Neural cell (in vitro differentiated cells): ENCODE measurements around the gene APOBEC3H. TPM values are rescaled to one million over a fixed set of nuclear protein-coding genes. Genes with fewer than 3 reads are reported as not detected.

Experiments used
- H2AFZ ChIP-seq: fragments of 200-600, 300-800 bp; sonication (generic), shearing (Covaris generic); 2 replicates; pipeline ENCODE4 v1.6.0; 2014; ENCODE audit warnings: low read depth, mild to moderate bottlenecking, antibody characterized with exemption, low read length, moderate library complexity
- H3F3A ChIP-seq: fragments of 200-600 bp; shearing (Covaris generic); 2 replicates; pipeline ENCODE4 v1.6.1; 2016; ENCODE audit warnings: mild to moderate bottlenecking, moderate library complexity, mixed read lengths, antibody characterized with exemption, low read length; ENCODE audit not compliant: insufficient read depth, poor library complexity, severe bottlenecking
- H3K27ac ChIP-seq: fragments of 200-600, 300-800 bp; sonication (generic), shearing (Covaris generic); 2 replicates; pipeline ENCODE4 v1.5.1; 2014; ENCODE audit warnings: mild to moderate bottlenecking, low read length, moderate library complexity
- H3K27me3 ChIP-seq: fragments of 300-800, 200-600 bp; sonication (generic), shearing (Covaris generic); 2 replicates; pipeline ENCODE4 v1.6.0; 2014; ENCODE audit warnings: mild to moderate bottlenecking, low read depth, low read length, moderate library complexity; ENCODE audit not compliant: insufficient read depth
- H3K36me3 ChIP-seq: fragments of 300-800, 200-600 bp; sonication (generic), shearing (Covaris generic); 2 replicates; pipeline ENCODE4 v1.5.1; 2014; ENCODE audit warnings: mild to moderate bottlenecking, antibody characterized with exemption, low read length, moderate library complexity; ENCODE audit not compliant: insufficient read depth
- H3K4me2 ChIP-seq: fragments of 300-800, 200-600 bp; sonication (generic), shearing (Covaris generic); 2 replicates; pipeline ENCODE4 v1.6.0; 2014; ENCODE audit warnings: mild to moderate bottlenecking, low read length
- H3K4me3 ChIP-seq: fragments of 300-800, 200-600 bp; sonication (generic), shearing (Covaris generic); 2 replicates; pipeline ENCODE4 v1.5.1; 2014; ENCODE audit warnings: mild to moderate bottlenecking, low read length, moderate library complexity
- H3K79me2 ChIP-seq: fragments of 200-600 bp; shearing (Covaris generic); replicated peaks from 2 replicates; pipeline ENCODE4 v1.6.0; 2014; ENCODE audit warnings: mild to moderate bottlenecking, low read length, moderate library complexity; ENCODE audit not compliant: insufficient read depth
- H3K9ac ChIP-seq: fragments of 300-800, 200-600 bp; sonication (generic), shearing (Covaris generic); 2 replicates; pipeline ENCODE4 v1.6.1; 2016; ENCODE audit warnings: mild to moderate bottlenecking, low read length, mixed read lengths
- H3K9me2 ChIP-seq: fragments of 200-600 bp; shearing (Covaris generic); 2 replicates; pipeline ENCODE4 v1.6.1; 2016; ENCODE audit warnings: mild to moderate bottlenecking, low read length, mixed read lengths; ENCODE audit not compliant: insufficient read depth
- H3K9me3 ChIP-seq: fragments of 200-600, 300-800 bp; sonication (generic), shearing (Covaris generic); 2 replicates; pipeline ENCODE4 v1.6.1; 2016; ENCODE audit warnings: mild to moderate bottlenecking, mixed run types, low read length, moderate library complexity, mixed read lengths
- H4K20me1 ChIP-seq: fragments of 200-600 bp; shearing (Covaris generic); 2 replicates; pipeline ENCODE4 v1.6.1; 2016; ENCODE audit warnings: mild to moderate bottlenecking, mixed run types; ENCODE audit not compliant: insufficient read depth
- EP300 ChIP-seq: fragments of 450-650 bp; conservative IDR thresholded peaks from 2 replicates; pipeline ENCODE4 v1.6.1; 2014; ENCODE audit warnings: antibody characterized with exemption, mild to moderate bottlenecking, moderate library complexity; ENCODE audit not compliant: poor library complexity, severe bottlenecking
- EZH2 ChIP-seq: fragments of 200-600, 300-800 bp; shearing (Covaris generic), sonication (generic); IDR thresholded peaks from 2 replicates; pipeline ENCODE4 v1.6.1; 2014; ENCODE audit warnings: antibody characterized with exemption, low read length, borderline replicate concordance, mild to moderate bottlenecking; ENCODE audit not compliant: insufficient read depth, poor library complexity, severe bottlenecking
- MXI1 ChIP-seq: fragments of 450-650 bp; conservative IDR thresholded peaks from 2 replicates; pipeline ENCODE4 v1.6.1; 2014; ENCODE audit warnings: antibody characterized with exemption, mild to moderate bottlenecking; ENCODE audit not compliant: poor library complexity, severe bottlenecking
- POLR2AphosphoS5 ChIP-seq: IDR thresholded peaks from 2 replicates; pipeline ENCODE4 v1.6.1; 2012
- RAD21 ChIP-seq: fragments of 450-650 bp; conservative IDR thresholded peaks from 2 replicates; pipeline ENCODE4 v1.6.1; 2014; ENCODE audit warnings: antibody characterized with exemption, mild to moderate bottlenecking, moderate library complexity
- SMC3 ChIP-seq: fragments of 450-650 bp; conservative IDR thresholded peaks from 2 replicates; pipeline ENCODE4 v1.6.1; 2014; ENCODE audit warnings: antibody characterized with exemption, mild to moderate bottlenecking, moderate library complexity; ENCODE audit not compliant: poor library complexity
- TAF1 ChIP-seq: IDR thresholded peaks from 2 replicates; pipeline ENCODE4 v1.6.1; 2012; ENCODE audit warnings: low read depth
- polyA plus RNA-seq: library from polyadenylated mRNA; depleted of rRNA; stranded (reverse); fragments of >200 nt; gene quantifications from 2 replicates; pipeline ENCODE4 v1.2.3, GENCODE V29; 2014
- TF ChIP-seq, protein P1 (sequence below): fragments of 450-650 bp; IDR thresholded peaks from 2 replicates; pipeline ENCODE4 v1.5.1; 2014; ENCODE audit warnings: antibody characterized with exemption, mild to moderate bottlenecking, moderate library complexity; ENCODE audit not compliant: poor library complexity, severe bottlenecking
- TF ChIP-seq, protein P2 (sequence below): IDR thresholded peaks from 2 replicates; pipeline ENCODE4 v1.6.1; 2012; ENCODE audit warnings: borderline replicate concordance

Gene APOBEC3H
- polyA plus RNA-seq, 1 donor from 2014 or later, result not detected

DNA sequence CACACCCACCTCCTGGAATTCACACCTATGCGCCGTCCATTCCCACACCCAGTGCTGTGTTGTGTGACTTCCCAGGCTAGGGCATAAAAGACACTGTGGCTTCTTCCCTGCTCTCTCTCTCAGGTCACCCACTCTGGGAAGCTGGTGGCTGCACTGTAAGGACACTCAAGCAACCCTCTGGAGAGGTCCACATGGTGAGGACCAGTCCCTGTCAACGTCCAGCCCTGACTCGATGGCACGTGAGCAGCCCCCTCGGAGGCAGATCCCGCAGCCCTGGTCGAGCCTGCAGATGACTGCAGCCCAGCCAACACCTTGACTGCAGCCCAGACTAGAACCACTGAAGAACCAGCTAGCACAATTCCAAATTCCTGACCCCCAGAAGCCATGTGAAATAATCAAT is 39.3 kb downstream of the APOBEC3H start:
- no peak overlapping the region for H3K27ac ChIP-seq
- TF ChIP-seq POLR2AphosphoS5, result no peak
- no peak for TF ChIP-seq RAD21
- no peak for TF ChIP-seq SMC3
- TF ChIP-seq EZH2, result no peak
- TF ChIP-seq MXI1, result no peak
- TF ChIP-seq EP300, result no peak
- TF ChIP-seq, protein P1, sequence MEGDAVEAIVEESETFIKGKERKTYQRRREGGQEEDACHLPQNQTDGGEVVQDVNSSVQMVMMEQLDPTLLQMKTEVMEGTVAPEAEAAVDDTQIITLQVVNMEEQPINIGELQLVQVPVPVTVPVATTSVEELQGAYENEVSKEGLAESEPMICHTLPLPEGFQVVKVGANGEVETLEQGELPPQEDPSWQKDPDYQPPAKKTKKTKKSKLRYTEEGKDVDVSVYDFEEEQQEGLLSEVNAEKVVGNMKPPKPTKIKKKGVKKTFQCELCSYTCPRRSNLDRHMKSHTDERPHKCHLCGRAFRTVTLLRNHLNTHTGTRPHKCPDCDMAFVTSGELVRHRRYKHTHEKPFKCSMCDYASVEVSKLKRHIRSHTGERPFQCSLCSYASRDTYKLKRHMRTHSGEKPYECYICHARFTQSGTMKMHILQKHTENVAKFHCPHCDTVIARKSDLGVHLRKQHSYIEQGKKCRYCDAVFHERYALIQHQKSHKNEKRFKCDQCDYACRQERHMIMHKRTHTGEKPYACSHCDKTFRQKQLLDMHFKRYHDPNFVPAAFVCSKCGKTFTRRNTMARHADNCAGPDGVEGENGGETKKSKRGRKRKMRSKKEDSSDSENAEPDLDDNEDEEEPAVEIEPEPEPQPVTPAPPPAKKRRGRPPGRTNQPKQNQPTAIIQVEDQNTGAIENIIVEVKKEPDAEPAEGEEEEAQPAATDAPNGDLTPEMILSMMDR, result no peak
- TF ChIP-seq, protein P2, sequence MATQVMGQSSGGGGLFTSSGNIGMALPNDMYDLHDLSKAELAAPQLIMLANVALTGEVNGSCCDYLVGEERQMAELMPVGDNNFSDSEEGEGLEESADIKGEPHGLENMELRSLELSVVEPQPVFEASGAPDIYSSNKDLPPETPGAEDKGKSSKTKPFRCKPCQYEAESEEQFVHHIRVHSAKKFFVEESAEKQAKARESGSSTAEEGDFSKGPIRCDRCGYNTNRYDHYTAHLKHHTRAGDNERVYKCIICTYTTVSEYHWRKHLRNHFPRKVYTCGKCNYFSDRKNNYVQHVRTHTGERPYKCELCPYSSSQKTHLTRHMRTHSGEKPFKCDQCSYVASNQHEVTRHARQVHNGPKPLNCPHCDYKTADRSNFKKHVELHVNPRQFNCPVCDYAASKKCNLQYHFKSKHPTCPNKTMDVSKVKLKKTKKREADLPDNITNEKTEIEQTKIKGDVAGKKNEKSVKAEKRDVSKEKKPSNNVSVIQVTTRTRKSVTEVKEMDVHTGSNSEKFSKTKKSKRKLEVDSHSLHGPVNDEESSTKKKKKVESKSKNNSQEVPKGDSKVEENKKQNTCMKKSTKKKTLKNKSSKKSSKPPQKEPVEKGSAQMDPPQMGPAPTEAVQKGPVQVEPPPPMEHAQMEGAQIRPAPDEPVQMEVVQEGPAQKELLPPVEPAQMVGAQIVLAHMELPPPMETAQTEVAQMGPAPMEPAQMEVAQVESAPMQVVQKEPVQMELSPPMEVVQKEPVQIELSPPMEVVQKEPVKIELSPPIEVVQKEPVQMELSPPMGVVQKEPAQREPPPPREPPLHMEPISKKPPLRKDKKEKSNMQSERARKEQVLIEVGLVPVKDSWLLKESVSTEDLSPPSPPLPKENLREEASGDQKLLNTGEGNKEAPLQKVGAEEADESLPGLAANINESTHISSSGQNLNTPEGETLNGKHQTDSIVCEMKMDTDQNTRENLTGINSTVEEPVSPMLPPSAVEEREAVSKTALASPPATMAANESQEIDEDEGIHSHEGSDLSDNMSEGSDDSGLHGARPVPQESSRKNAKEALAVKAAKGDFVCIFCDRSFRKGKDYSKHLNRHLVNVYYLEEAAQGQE, result no peak
- no peak for TF ChIP-seq TAF1
- H3K9me3 ChIP-seq, result no peaks in the 10 kb centered on the region
- H3K9ac ChIP-seq, result no peak overlapping the region
- no peak overlapping the region for H3K4me3 ChIP-seq
- H3F3A ChIP-seq, result no peaks in the 10 kb centered on the region
- no peaks in the 10 kb centered on the region for H3K27me3 ChIP-seq
- H2AFZ ChIP-seq, result no peak overlapping the region
- no peaks in the 10 kb centered on the region for H3K79me2 ChIP-seq
- H3K9me2 ChIP-seq, result no peaks in the 10 kb centered on the region
- H4K20me1 ChIP-seq, result no peaks in the 10 kb centered on the region
- H3K4me2 ChIP-seq, result no peak overlapping the region
- H3K36me3 ChIP-seq, result no peaks in the 10 kb centered on the region

DNA sequence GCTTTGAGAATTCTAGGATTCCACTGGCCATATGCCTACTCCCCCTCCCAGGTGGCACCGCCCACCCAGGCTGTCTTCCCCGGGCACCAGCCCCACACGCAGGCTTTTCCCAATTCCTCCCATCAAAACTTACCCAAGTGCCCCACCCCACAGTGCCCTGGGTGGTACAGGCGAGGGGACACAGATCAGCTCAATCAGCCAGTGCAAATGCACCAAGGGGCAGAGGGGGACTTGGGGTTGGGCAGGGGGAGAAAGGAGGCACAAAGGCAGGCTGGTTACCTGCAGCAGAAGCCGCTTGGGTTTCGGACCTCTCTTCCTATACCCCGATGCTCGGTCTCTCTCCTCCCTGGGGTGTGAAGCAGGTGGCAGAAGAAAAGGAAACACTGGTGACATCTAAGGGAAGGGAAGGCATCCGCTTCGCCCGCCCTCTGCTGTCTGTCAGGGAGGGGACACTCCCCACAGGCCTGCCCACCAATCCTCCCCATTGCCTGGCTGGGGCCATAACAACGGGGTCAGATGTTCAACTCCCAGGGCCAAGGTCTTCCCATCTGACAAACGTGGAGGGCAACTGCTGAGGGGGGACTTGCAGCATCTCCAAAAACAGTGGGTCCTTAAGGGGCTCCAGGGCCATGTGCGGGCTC is 41.4 kb downstream of the APOBEC3H start:
- Histone ChIP-seq H3K27me3 (no peaks in the 10 kb centered on the region), H3K9ac (no peak overlapping the region), H2AFZ (no peak overlapping the region), H3K9me2 (no peaks in the 10 kb centered on the region), H3K79me2 (no peaks in the 10 kb centered on the region), H3K4me2 (no peak overlapping the region), H3F3A (no peaks in the 10 kb centered on the region), H4K20me1 (no peaks in the 10 kb centered on the region), H3K9me3 (no peaks in the 10 kb centered on the region), H3K4me3 (no peak overlapping the region), H3K27ac (no peak overlapping the region), H3K36me3 (no peaks in the 10 kb centered on the region)
- TF ChIP-seq RAD21 (no peak), POLR2AphosphoS5 (no peak), EZH2 (no peak), TAF1 (no peak), EP300 (no peak), SMC3 (no peak), MXI1 (no peak)
- TF ChIP-seq, protein P1, result no peak
- TF ChIP-seq, protein P2, result no peak
